Gastroesophageal sphincter (tissue), 4 donors: ENCODE results near the gene UBE2S. TPM values are rescaled to one million over a fixed set of nuclear protein-coding genes. Genes with fewer than 3 reads are reported as not detected.

ENCODE experiments used
- ATAC-seq: fragments of 150-250 bp; one replicate; pipeline ENCODE4 v1.9.1; 2016; ENCODE audit warnings: mild to moderate bottlenecking, moderate library complexity
- H3K27ac ChIP-seq, 4 donors: fragments of 200-600 bp; sonication (generic) in 3 of 4; 1 replicate in 3 of 4; 2 replicates in 1 of 4; pipeline ENCODE4 v1.5.1; 2016 to 2019
- H3K27me3 ChIP-seq: fragments of 200-600 bp; sonication (generic); one replicate; pipeline ENCODE4 v1.5.1; 2019
- H3K36me3 ChIP-seq, 2 donors: fragments of 200-600 bp; sonication (generic); one replicate each; pipeline ENCODE4 v1.5.1; 2019; ENCODE audit warnings: control low read depth in 1 of 2
- H3K4me1 ChIP-seq, 3 donors: fragments of 200-600 bp; sonication (generic); 1 replicate in 2 of 3; 2 replicates in 1 of 3; pipeline ENCODE4 v1.5.1; 2016 to 2019; ENCODE audit warnings: control low read depth in 2 of 3
- H3K4me3 ChIP-seq, 2 donors: fragments of 200-600 bp; sonication (generic); one replicate each; pipeline ENCODE4 v1.5.1; 2019; ENCODE audit warnings: mild to moderate bottlenecking in 1 of 2, moderate library complexity in 1 of 2
- H3K9me3 ChIP-seq, 3 donors: fragments of 200-600 bp; sonication (generic); one replicate each; pipeline ENCODE4 v1.5.1; 2017 to 2019; ENCODE audit warnings: control low read depth in 2 of 3
- EP300 ChIP-seq: sonication (generic); formaldehyde crosslinking; IDR thresholded peaks from one replicate; pipeline ENCODE4 v1.6.1; 2017; ENCODE audit warnings: antibody characterized with exemption, mild to moderate bottlenecking
- POLR2A ChIP-seq, 2 donors: fragments of 450-650 bp; IDR thresholded peaks; one replicate each; pipeline ENCODE4 v1.6.1; 2017; ENCODE audit warnings: antibody characterized with exemption in 2 of 2, mild to moderate bottlenecking in 2 of 2, moderate library complexity in 1 of 2
- POLR2AphosphoS5 ChIP-seq: sonication (generic); formaldehyde crosslinking; IDR thresholded peaks from one replicate; pipeline ENCODE4 v1.6.1; 2017; ENCODE audit warnings: antibody characterized with exemption
- WGBS, 2 donors: methylation state at CpG; one replicate each; pipeline ENCODE4 v1.1.5; 2018; ENCODE audit warnings: low coverage in 1 of 2; 5-methylcytosine and 5-hydroxymethylcytosine counted together
- total RNA-seq, 4 donors: library from RNA; depleted of rRNA; stranded (reverse); fragments of >200 nt; gene quantifications; one replicate each; pipeline ENCODE4 v1.1.0, GENCODE V29; 2016
- TF ChIP-seq, protein P1 (sequence below), 4 experiments: fragments of 200-600 bp in 2 of 4; fragments of 450-650 bp in 2 of 4; sonication (generic) in 1 of 4; IDR thresholded peaks; one replicate each; pipeline ENCODE4 v1.5.1; 2017 to 2019; ENCODE audit warnings: antibody characterized with exemption in 4 of 4, mild to moderate bottlenecking in 2 of 4, moderate library complexity in 2 of 4

UBE2S gene
- total RNA-seq, 4 donors from 2014 or later: 12.6 to 17.7 (median 15.4) TPM

DNA sequence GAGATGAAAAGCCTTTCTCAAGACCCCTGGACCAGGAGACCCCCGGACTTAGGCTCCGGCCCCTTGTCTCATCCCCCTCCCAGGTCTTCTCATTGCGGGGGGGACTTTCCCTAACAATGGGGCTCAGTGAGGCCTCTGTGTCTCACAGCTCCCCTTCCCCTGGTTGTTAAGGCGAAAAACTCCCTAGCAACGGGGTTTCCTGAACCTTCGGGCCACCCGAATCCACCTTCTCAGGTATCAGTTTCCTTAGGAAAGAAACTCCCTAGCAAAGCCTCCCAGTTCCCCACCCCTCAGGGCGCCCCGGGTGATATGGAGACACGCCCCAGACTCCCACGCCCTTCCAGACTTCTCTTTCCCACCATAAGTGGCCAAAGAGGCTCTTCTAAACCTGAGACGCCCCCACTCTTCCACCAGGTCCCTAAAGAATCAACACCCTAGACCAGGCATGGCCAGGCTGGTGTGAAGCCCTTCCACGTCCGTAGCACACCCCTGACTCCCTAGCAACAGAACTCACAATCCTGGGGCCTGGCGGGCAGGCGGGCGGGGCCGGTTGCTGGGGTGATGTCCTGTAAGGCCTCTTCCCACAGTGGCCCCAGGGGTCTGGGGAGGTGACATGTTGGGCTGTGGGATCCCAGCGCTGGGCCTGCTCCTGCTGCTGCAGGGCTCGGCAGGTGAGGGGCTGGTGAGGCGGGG, 31.2 kb downstream of the UBE2S start, which contains the start of gene TMEM190:
TMEM190 (plus strand) TSS at position 586 of the 693 bp plus-strand sequence; CDS start at position 614, 28 bp downstream.
- H3K27ac ChIP-seq: no peak within 1 kb of the TSS
- ATAC-seq: no peak
- H3K4me1 ChIP-seq: peaks cover 0 to 17% (median 3%) of the 10 kb centered on the region in 3 donors
- no peak within 1 kb of the TSS for H3K4me3 ChIP-seq
- peaks cover 68% of the 10 kb centered on the region for H3K27me3 ChIP-seq
- H3K36me3 ChIP-seq: no peaks in the 10 kb centered on the region
- no peaks in the 10 kb centered on the region for H3K9me3 ChIP-seq
- TF ChIP-seq POLR2AphosphoS5 (no peak), POLR2A (IDR thresholded peaks at IDR 0.05) (no peak), EP300 (no peak)
- TF ChIP-seq, protein P1, sequence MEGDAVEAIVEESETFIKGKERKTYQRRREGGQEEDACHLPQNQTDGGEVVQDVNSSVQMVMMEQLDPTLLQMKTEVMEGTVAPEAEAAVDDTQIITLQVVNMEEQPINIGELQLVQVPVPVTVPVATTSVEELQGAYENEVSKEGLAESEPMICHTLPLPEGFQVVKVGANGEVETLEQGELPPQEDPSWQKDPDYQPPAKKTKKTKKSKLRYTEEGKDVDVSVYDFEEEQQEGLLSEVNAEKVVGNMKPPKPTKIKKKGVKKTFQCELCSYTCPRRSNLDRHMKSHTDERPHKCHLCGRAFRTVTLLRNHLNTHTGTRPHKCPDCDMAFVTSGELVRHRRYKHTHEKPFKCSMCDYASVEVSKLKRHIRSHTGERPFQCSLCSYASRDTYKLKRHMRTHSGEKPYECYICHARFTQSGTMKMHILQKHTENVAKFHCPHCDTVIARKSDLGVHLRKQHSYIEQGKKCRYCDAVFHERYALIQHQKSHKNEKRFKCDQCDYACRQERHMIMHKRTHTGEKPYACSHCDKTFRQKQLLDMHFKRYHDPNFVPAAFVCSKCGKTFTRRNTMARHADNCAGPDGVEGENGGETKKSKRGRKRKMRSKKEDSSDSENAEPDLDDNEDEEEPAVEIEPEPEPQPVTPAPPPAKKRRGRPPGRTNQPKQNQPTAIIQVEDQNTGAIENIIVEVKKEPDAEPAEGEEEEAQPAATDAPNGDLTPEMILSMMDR (IDR thresholded peaks at IDR 0.05): no peak
- 60% methylated on average over 1 of the region's 21 CpGs; no CpG with 5 or more reads in 1 of the 2 donors for WGBS, 2 donors

DNA sequence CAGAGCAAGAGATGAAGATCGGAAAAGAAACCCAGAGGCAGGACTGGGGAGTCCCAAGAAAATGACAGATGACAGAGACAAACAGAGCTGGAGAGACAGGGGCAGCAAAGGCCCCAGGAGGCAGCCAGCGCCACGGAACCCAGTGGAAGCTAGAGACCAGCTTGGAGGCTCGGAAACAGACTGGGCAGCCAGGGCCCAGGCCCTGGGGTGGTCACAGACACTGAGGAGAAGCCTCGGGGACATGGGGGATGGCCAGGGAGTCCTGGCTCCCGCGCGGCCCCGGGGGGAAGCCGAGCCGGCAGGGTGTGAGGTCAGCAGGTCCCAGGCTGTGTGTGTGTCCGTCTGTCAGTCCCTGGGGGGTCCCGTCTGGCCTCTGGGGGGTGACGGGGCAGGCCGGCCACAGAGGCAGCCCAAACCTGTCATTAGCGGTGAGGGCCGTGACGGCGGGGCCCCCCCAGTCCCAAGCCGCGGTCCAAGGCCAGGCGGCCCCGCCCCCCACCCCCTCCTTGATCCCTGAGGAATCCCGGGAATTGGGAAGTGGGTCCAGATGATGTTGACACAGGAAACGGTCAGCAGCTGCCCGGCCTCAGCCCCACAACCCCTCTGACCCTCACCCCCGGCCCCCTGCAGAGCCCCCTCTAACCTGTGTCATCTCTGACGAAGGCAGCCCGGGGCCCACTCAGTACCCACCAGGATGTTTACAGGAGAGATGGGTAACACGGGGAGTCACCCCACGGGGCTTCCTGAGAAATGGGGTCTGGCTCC, 33.4 kb downstream of the UBE2S start:
- Histone ChIP-seq H3K4me1 (peaks cover 0 to 31% (median 11%) of the 10 kb centered on the region in 3 donors), H3K27me3 (peaks cover 90% of the 10 kb centered on the region), H3K36me3 (no peaks in the 10 kb centered on the region), H3K4me3 (no peak overlapping the region), H3K9me3 (no peaks in the 10 kb centered on the region), H3K27ac (no peak overlapping the region)
- no peak for ATAC-seq
- TF ChIP-seq POLR2A (IDR thresholded peaks at IDR 0.05): no peak
- TF ChIP-seq EP300: no peak
- no peak for TF ChIP-seq POLR2AphosphoS5
- TF ChIP-seq, protein P1 (IDR thresholded peaks at IDR 0.05): no peak
- WGBS, 2 donors: 67 to 80% methylated on average over 1 to 4 of the region's 31 CpGs

DNA sequence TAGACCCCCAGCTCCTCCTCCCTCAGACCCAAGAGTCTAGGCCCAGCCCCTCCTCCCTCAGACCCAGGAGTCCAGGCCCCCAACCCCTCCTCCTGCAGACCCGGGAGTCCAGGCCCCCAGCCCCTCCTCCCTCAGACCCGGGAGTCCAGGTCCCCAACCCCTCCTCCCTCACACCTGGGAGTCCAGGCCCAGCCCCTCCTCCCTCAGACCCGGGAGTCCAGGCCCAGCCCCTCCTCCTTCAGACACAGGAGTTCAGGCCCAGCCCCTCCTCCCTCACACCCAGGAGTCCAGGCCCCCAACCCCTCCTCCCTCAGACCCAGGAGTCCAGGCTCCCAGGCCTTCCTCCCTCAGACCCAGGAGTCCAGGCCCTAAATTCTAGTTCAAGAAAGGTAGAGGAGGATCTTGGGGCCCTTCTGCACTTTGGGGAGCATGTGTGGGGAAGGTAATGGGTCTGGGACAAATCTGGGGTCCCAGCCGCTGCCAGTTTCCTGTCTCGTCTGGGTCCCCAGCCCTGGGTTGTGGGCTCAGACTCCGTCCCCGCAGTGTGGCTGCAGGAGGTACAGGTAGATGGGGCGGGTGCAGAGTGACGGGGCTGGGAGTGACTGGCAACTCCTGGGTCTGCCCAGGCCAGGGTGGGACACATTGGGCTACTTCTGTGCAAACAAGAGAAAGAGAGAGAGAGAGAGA, 34.1 kb downstream of the UBE2S start:
- no peak for ATAC-seq
- WGBS, 2 donors: no CpG with 5 or more reads among the region's 9 CpGs
- peaks cover 97% of the 10 kb centered on the region for H3K27me3 ChIP-seq
- no peaks in the 10 kb centered on the region for H3K9me3 ChIP-seq
- H3K4me3 ChIP-seq: no peak overlapping the region
- H3K4me1 ChIP-seq: peaks cover 0 to 38% (median 13%) of the 10 kb centered on the region in 3 donors
- H3K27ac ChIP-seq: no peak overlapping the region
- H3K36me3 ChIP-seq: no peaks in the 10 kb centered on the region
- TF ChIP-seq, protein P1 (IDR thresholded peaks at IDR 0.05): no peak
- TF ChIP-seq POLR2AphosphoS5: no peak
- TF ChIP-seq EP300: no peak
- TF ChIP-seq POLR2A (IDR thresholded peaks at IDR 0.05): no peak

DNA sequence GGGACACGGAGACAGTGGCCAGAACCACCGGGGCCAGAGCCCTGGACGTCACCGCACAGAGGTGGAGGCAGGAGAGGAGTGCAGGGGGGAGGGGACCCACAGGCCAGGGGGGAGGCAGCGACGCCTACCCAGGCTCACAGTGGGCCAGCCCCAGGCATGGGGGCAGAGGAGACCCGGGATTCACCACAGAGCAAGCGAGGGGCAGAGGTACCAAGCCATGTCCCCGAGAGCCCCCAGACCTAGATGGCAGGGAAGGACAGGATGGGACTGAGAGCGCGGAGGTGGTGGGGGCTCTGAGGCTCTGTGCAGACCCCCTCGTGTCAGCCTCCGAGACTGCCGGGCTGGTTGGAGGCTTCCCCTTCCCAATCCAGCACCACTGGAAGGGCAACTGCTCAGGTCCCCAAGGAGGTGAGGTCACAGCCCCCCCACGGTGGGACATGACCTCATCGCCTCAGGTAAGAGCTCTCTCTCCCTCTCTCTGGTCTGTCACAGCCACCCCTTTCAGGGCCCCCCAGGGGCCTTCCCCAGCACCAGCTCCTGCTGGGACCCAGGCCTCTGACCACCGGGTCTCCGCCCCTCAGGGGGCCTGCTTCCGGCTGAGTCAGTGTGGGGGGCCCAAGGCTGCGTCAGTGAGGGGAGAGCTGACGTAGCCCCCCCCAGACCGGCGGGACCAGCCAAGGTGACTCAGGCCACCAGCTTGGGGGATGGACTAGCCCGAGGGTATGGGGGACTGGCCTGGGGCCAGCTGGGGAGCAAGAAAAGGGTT, 35.1 kb downstream of the UBE2S start:
- H3K27me3 ChIP-seq: peaks cover 100% of the 10 kb centered on the region
- WGBS, 2 donors: 58% methylated on average over 7 of the region's 24 CpGs; no CpG with 5 or more reads in 1 of the 2 donors
- peaks cover 0 to 33% (median 13%) of the 10 kb centered on the region in 3 donors for H3K4me1 ChIP-seq
- ATAC-seq: no peak
- H3K27ac ChIP-seq: no peak overlapping the region
- H3K4me3 ChIP-seq: no peak overlapping the region
- no peaks in the 10 kb centered on the region for H3K36me3 ChIP-seq
- no peak for TF ChIP-seq POLR2AphosphoS5
- no peak for TF ChIP-seq EP300
- no peaks in the 10 kb centered on the region for H3K9me3 ChIP-seq
